ENCODE data around the gene KCNK7.

DNA sequence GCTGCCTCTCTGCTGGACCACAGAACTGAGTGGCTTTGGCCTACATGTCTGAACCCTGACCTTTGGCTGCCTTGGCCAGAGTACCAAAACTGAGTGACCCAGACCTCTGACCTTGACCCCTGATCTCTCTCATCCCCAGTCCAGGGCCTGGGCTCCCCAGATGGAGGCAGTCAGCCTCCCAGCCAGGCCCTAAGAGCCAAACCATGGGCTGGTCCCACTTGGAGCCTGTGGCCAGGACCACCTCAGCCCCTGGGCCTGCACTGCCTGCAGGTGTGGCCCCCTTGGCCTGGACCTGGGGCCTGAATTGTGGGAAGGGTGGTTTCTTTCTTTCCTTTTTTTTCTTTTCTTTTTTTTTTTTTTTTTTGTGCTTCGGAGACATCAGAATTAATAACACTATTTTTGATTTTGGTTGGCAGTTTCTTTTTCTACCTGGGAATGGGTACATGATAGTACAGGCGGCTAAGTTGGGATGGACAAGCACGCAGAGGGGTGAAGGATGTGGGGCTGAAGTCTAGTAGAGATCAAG, 41.5 kb upstream of the KCNK7 start:
- TF ChIP-seq, protein P1, sequence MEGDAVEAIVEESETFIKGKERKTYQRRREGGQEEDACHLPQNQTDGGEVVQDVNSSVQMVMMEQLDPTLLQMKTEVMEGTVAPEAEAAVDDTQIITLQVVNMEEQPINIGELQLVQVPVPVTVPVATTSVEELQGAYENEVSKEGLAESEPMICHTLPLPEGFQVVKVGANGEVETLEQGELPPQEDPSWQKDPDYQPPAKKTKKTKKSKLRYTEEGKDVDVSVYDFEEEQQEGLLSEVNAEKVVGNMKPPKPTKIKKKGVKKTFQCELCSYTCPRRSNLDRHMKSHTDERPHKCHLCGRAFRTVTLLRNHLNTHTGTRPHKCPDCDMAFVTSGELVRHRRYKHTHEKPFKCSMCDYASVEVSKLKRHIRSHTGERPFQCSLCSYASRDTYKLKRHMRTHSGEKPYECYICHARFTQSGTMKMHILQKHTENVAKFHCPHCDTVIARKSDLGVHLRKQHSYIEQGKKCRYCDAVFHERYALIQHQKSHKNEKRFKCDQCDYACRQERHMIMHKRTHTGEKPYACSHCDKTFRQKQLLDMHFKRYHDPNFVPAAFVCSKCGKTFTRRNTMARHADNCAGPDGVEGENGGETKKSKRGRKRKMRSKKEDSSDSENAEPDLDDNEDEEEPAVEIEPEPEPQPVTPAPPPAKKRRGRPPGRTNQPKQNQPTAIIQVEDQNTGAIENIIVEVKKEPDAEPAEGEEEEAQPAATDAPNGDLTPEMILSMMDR (conservative IDR thresholded peaks at IDR 0.05 in 1 of 2, IDR thresholded peaks at IDR 0.05 in 1 of 2; ENCODE audit: extremely low read depth in 1 of 2, insufficient read depth in 1 of 2, low read depth in 1 of 2, low read length in 2 of 2), result no peak
- no peak for TF ChIP-seq EZH2 (IDR thresholded peaks at IDR 0.05; ENCODE audit: borderline replicate concordance, low read length)

All from mammary epithelial cell (primary cell).